ENCODE results near the gene CDHR2. TPM values are rescaled to one million over a fixed set of nuclear protein-coding genes. Genes with fewer than 3 reads are reported as not detected.

CDHR2 gene
- total RNA-seq, 1 experiment from 2014 or later: 0.63 TPM

DNA sequence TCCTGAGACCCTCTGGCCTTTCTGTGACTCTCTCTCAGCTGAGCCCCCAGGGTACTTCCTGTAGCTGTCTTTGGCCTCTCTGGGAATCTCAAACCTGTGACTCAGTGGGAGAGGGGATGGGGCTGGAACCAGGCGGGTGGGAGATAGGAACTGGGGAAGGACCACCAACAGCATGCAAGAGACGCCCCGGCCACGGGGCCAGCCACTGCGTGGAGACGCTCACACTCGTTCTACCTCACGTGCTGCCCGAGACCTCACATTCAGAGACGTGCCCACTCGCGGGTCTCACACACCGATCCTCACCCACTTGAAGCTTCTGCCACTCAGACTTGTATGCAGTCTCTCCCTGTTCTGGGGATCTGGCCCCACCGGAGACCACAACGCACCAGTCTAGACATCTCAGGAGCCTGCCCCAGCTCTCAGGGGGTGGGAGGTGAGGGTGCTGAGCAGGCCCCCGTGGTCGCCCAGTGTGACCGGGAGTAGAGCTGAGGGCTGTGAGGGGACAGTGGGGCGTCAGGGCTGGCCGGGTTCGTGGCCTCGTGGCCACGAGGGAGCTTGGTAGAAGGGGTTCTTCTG, 47.0 kb downstream of the CDHR2 start (continued):
- TF ChIP-seq, protein P1, sequence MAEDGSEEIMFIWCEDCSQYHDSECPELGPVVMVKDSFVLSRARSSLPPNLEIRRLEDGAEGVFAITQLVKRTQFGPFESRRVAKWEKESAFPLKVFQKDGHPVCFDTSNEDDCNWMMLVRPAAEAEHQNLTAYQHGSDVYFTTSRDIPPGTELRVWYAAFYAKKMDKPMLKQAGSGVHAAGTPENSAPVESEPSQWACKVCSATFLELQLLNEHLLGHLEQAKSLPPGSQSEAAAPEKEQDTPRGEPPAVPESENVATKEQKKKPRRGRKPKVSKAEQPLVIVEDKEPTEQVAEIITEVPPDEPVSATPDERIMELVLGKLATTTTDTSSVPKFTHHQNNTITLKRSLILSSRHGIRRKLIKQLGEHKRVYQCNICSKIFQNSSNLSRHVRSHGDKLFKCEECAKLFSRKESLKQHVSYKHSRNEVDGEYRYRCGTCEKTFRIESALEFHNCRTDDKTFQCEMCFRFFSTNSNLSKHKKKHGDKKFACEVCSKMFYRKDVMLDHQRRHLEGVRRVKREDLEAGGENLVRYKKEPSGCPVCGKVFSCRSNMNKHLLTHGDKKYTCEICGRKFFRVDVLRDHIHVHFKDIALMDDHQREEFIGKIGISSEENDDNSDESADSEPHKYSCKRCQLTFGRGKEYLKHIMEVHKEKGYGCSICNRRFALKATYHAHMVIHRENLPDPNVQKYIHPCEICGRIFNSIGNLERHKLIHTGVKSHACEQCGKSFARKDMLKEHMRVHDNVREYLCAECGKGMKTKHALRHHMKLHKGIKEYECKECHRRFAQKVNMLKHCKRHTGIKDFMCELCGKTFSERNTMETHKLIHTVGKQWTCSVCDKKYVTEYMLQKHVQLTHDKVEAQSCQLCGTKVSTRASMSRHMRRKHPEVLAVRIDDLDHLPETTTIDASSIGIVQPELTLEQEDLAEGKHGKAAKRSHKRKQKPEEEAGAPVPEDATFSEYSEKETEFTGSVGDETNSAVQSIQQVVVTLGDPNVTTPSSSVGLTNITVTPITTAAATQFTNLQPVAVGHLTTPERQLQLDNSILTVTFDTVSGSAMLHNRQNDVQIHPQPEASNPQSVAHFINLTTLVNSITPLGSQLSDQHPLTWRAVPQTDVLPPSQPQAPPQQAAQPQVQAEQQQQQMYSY (CRISPR knock-in tag; IDR thresholded peaks at IDR 0.05): no peak
- TF ChIP-seq, protein P2, sequence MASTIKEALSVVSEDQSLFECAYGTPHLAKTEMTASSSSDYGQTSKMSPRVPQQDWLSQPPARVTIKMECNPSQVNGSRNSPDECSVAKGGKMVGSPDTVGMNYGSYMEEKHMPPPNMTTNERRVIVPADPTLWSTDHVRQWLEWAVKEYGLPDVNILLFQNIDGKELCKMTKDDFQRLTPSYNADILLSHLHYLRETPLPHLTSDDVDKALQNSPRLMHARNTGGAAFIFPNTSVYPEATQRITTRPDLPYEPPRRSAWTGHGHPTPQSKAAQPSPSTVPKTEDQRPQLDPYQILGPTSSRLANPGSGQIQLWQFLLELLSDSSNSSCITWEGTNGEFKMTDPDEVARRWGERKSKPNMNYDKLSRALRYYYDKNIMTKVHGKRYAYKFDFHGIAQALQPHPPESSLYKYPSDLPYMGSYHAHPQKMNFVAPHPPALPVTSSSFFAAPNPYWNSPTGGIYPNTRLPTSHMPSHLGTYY (CRISPR knock-in tag; IDR thresholded peaks at IDR 0.05): no peak
- TF ChIP-seq ZBTB21 (CRISPR knock-in tag; IDR thresholded peaks at IDR 0.05; ENCODE audit: borderline replicate concordance): no peak
- no peak for TF ChIP-seq ZNF121 (CRISPR knock-in tag; IDR thresholded peaks at IDR 0.05)
- no peak for TF ChIP-seq MYBL2 (CRISPR knock-in tag; IDR thresholded peaks at IDR 0.05)
- TF ChIP-seq EMX1 (CRISPR knock-in tag; IDR thresholded peaks at IDR 0.05): no peak
- TF ChIP-seq JUN (CRISPR knock-in tag; IDR thresholded peaks at IDR 0.05): no peak
- no peak for TF ChIP-seq SP1 (CRISPR knock-in tag; conservative IDR thresholded peaks at IDR 0.05)
- no peak for TF ChIP-seq ETV6 (CRISPR knock-in tag; IDR thresholded peaks at IDR 0.05)
- no peak for TF ChIP-seq IRF2 (CRISPR knock-in tag; IDR thresholded peaks at IDR 0.05; ENCODE audit: borderline replicate concordance, low read depth)
- TF ChIP-seq, protein P3, sequence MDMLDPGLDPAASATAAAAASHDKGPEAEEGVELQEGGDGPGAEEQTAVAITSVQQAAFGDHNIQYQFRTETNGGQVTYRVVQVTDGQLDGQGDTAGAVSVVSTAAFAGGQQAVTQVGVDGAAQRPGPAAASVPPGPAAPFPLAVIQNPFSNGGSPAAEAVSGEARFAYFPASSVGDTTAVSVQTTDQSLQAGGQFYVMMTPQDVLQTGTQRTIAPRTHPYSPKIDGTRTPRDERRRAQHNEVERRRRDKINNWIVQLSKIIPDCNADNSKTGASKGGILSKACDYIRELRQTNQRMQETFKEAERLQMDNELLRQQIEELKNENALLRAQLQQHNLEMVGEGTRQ (CRISPR knock-in tag; IDR thresholded peaks at IDR 0.05): no peak
- TF ChIP-seq, protein P4, sequence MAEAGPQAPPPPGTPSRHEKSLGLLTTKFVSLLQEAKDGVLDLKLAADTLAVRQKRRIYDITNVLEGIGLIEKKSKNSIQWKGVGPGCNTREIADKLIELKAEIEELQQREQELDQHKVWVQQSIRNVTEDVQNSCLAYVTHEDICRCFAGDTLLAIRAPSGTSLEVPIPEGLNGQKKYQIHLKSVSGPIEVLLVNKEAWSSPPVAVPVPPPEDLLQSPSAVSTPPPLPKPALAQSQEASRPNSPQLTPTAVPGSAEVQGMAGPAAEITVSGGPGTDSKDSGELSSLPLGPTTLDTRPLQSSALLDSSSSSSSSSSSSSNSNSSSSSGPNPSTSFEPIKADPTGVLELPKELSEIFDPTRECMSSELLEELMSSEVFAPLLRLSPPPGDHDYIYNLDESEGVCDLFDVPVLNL (CRISPR knock-in tag; IDR thresholded peaks at IDR 0.05; ENCODE audit: borderline replicate concordance, low read depth): no peak
- no peak for TF ChIP-seq HMGA2 (CRISPR knock-in tag; IDR thresholded peaks at IDR 0.05)
- no peak for TF ChIP-seq ZNF317 (CRISPR knock-in tag; IDR thresholded peaks at IDR 0.05; ENCODE audit: borderline replicate concordance, low read depth)

DNA sequence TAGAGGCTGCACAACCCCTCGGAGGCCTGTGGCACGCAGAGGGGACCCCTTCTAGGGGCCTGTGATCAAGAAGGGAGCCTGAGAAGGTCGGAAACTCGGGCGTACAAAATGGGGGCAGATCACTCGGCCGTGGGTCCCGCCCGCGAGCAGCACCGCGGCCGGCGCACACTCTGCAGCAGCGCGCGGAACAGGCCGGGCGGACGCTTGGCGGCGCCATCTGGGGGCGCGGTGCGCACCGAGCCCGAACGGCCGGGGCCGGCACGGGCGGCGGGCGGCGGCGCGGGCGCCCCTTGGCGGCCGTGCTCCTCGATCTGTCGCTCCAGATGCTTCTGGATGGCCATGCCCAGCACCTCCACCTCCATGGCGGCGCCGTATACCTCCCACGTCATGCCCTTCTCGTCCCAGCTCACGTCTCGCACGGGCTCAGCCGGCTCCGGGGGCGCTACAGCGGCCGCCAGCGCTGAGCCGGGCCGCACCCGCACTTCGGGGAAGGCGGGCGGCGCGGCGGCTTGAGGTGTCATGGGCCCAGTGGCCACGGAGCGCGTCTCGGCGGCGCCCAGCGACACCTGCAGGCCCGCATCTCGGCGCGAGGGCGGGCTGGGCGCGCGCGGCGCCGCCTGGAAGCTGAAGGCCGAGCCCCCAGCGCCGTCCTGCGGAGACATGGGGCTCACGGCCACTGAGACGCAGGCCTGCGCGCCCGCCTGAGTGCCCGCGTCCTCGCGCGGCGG, 47.7 kb downstream of the CDHR2 start:
- no peaks in the 10 kb centered on the region for H3K9me3 Mint-ChIP-seq
- H3K4me3 Mint-ChIP-seq: peak overlapping the region; percentile 62
- 0 out of 2 replicates have a peak, but pooled peaks cover 4% of the 10 kb centered on the region for H3K4me1 Mint-ChIP-seq
- H3K27me3 Mint-ChIP-seq (ENCODE audit: low read depth): peaks cover 36% of the 10 kb centered on the region
- H3K27ac Mint-ChIP-seq: no peak overlapping the region
- ChIA-PET POLR2A (interaction anchor here (1.8 kb wide), 1 partner anchor 53 kb away, joined by 4 read pairs; no protein-coding TSS in a partner anchor), CTCF (interaction anchor here (0.6 to 3.4 kb wide), 16 partner anchors 8 to 181 kb away, joined by 3 to 21 read pairs (median 6); partner anchors contain the start of genes CLTB, EIF4E1B, RNF44 and SNCB)
- peaks cover 6% of the 10 kb centered on the region for H3K36me3 Mint-ChIP-seq
- peak; percentile 75 for DNase-seq (ENCODE audit: low spot score)
- ATAC-seq: peak; percentile 80
- TF ChIP-seq, protein P5, sequence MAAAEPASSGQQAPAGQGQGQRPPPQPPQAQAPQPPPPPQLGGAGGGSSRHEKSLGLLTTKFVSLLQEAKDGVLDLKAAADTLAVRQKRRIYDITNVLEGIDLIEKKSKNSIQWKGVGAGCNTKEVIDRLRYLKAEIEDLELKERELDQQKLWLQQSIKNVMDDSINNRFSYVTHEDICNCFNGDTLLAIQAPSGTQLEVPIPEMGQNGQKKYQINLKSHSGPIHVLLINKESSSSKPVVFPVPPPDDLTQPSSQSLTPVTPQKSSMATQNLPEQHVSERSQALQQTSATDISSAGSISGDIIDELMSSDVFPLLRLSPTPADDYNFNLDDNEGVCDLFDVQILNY (CRISPR knock-in tag; IDR thresholded peaks at IDR 0.05): no peak
- 0 out of 2 replicates have a peak, but pooled peaks have one; percentile 31 for TF ChIP-seq ZNF232 (CRISPR knock-in tag; IDR thresholded peaks at IDR 0.05)
- TF ChIP-seq, protein P6, sequence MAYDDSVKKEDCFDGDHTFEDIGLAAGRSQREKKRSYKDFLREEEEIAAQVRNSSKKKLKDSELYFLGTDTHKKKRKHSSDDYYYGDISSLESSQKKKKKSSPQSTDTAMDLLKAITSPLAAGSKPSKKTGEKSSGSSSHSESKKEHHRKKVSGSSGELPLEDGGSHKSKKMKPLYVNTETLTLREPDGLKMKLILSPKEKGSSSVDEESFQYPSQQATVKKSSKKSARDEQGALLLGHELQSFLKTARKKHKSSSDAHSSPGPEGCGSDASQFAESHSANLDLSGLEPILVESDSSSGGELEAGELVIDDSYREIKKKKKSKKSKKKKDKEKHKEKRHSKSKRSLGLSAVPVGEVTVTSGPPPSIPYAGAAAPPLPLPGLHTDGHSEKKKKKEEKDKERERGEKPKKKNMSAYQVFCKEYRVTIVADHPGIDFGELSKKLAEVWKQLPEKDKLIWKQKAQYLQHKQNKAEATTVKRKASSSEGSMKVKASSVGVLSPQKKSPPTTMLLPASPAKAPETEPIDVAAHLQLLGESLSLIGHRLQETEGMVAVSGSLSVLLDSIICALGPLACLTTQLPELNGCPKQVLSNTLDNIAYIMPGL (CRISPR knock-in tag; IDR thresholded peaks at IDR 0.05): peak; percentile 75; the same call in 1 of the 2 replicates
- TF ChIP-seq ELF4 (CRISPR knock-in tag; IDR thresholded peaks at IDR 0.05; ENCODE audit: low read depth): no peak
- TF ChIP-seq NFATC4 (CRISPR knock-in tag; IDR thresholded peaks at IDR 0.05): no peak
- TF ChIP-seq ZNF263 (CRISPR knock-in tag; IDR thresholded peaks at IDR 0.05; ENCODE audit: low read depth): no peak
- TF ChIP-seq RORB (CRISPR knock-in tag; IDR thresholded peaks at IDR 0.05): no peak
- TF ChIP-seq KAT7 (CRISPR knock-in tag; IDR thresholded peaks at IDR 0.05; ENCODE audit: borderline replicate concordance): peak; percentile 65; the same call in 1 of the 2 replicates
- TF ChIP-seq, protein P7, sequence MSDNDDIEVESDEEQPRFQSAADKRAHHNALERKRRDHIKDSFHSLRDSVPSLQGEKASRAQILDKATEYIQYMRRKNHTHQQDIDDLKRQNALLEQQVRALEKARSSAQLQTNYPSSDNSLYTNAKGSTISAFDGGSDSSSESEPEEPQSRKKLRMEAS (CRISPR knock-in tag; IDR thresholded peaks at IDR 0.05): peak; percentile 55; the same call in 1 of the 2 replicates
- 0 out of 2 replicates have a peak, but pooled peaks have one; percentile 47 for TF ChIP-seq SP1 (CRISPR knock-in tag; conservative IDR thresholded peaks at IDR 0.05)
- TF ChIP-seq TP53 (CRISPR knock-in tag; IDR thresholded peaks at IDR 0.05): peak; percentile 74; the same call in 1 of the 2 replicates
- peak; percentile 82; the same call in 1 of the 2 replicates for TF ChIP-seq NR3C1 (CRISPR knock-in tag; conservative IDR thresholded peaks at IDR 0.05; ENCODE audit: low read depth)
- TF ChIP-seq CREM (CRISPR knock-in tag; IDR thresholded peaks at IDR 0.05): 0 out of 2 replicates have a peak, but pooled peaks have one; percentile 47
